ENCODE results near the gene GJC1.

The GJC1 gene

DNA sequence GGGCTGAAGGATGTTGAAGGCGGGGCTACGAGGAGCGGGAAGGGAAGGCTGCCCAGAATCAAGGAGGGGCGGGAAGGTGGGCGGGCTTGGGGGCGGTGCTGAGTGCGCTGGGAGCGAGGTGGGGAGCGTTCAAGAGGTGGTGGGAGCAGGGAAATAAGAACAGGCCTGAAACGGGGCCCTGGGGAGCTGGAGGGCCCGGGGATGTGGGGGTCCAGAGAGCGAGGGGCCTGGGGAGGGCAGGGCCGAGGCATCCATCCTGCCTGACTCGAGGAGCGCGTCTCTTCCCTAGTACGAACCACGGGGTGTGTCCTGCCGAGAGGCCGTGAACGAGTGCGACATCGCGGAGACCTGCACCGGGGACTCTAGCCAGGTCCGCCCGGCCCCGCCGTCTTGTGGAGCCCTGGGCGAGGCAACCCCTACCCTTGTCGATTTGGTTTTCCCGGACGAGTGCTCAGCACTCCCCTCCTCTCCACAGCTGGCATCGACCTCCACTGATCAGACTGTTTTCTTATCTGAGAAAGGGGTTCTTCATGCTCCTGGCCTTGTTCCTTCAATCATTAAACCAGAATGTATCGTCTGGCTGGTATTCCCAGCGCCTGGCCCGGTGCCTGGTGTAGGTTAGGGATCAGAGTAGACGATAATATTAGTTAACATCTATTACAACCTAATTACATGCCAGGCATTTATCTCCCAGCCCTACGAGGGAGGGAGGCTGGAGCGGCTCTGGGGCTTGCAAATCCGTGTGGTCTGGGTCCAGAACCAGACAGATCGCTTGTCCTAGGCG, 54.1 kb downstream of the GJC1 start:
- DNase-seq, result no peak

DNA sequence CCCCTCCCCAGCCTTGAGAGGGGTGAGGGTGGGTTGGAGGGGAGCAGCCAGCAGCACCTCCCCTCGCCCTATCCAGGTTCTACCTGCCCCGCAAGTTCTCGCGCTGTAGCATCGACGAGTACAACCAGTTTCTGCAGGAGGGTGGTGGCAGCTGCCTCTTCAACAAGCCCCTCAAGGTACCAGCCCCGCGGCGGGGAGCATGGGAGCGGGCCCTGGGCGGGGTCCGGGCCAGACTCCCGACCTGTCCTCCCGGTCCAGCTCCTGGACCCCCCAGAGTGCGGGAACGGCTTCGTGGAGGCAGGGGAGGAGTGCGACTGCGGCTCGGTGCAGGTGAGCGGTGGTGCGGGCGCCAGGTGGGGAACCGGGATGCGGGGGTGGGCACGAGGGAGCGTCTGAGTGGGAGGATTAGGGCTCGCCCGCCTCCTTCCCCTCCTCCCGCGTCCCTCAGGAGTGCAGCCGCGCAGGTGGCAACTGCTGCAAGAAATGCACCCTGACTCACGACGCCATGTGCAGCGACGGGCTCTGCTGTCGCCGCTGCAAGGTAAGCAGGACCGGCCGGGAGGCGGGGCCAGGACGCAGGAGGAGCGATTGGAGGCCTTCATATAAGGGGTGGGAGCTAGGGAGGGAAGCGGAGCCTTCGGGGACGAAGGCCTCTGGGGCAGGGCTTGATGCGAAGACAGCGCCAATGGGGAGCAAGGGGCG, 54.8 kb downstream of the GJC1 start:
- peak; percentile 96 to 99 for DNase-seq

- DNase-seq, result peak; percentile 78 to 90
Observed at GRCh38 chr17:44774271-44775135, 55.6 kb downstream of the GJC1 start.

DNA sequence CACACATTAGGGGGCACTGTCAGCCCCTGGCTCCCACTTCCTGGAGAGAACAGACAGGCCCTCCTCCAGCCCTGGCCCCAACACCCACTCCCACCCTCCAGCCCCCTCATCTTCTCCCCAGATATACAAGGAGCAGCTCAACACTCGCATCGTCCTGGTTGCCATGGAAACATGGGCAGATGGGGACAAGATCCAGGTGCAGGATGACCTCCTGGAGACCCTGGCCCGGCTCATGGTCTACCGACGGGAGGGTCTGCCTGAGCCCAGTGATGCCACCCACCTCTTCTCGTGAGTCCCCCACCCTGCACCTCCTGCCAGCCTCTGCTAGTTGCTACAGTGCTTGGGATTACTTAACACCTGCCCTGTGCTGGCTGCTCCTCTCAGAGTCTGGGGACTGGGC, 56.9 kb downstream of the GJC1 start:
- DNase-seq, result no peak

GRCh38 chr17:44772308-44773045, 57.6 kb downstream of the GJC1 start:
- DNase-seq, result no peak

DNA sequence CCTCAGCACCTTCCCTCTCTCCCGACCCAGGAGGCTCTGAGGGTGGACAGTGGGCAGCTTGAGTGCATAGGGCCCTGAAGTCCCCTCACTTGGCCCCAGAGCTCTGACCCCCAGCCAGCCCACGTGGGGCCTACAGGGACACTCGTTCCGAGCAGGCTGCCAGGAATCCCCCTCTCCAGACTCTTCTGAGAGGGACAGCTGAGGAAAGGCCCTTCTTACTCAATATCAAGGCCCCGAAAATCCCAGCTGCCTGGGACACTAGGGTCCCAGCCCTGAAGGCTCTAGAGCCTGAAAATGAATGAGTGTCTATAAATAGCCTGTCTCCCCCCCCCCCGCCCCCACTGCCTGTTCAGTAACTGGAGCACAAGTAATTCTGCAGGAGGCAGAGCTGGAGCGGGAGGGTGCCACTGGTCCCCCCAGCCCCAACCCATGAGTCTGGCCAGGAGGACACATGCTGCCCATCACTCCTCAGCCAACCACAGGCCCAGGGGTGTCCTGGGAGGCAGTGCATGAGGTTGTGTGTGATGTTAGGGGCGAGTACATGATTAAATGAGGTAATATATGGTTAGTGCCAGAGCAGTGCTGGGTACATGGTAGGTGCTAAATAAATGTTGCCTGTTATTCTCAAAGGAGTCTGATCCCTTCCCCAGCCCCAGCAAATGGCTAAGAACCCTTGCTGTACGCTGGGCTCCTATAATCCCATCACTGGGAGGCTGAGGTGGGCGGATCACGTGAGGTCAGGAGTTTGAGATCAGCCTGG, 59.7 kb downstream of the GJC1 start:
- DNase-seq, result no peak

- no peak for DNase-seq
Observed at GRCh38 chr17:44769647-44770084, 60.4 kb downstream of the GJC1 start.

- no peak for DNase-seq
Observed at GRCh38 chr17:44769230-44769629, 60.9 kb downstream of the GJC1 start.

DNA sequence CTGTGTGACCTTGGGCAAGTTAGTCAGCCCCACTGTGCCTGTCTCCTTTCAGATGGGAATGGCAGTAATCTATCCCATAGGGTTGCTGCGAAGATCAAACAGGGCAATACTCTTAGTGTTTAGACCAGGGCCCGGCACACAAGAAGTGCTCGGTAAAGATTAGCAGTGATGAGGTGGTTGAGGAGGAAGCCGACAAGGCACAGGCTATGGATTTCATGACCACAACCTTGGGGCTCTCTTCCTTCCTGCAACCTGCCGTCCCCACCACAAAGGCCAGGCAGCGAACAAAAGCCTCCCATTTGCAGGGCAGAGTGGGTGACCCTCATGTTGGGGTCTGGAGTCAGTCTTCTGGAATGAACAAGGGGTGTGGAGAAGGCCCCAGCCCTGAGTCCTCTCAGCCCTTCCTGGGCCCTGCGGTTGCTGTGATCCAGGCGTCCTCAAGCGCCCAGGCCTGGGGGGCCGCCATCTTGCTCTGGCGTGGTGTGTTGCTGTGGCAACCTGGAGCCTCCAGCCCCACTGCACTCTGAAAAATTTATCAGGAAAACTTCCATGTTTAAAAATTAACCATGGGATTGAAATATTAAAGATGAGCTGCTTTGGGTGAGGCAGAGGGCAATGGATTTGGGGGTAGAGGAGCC, 61.5 kb downstream of the GJC1 start:
- DNase-seq, result no peak

DNA sequence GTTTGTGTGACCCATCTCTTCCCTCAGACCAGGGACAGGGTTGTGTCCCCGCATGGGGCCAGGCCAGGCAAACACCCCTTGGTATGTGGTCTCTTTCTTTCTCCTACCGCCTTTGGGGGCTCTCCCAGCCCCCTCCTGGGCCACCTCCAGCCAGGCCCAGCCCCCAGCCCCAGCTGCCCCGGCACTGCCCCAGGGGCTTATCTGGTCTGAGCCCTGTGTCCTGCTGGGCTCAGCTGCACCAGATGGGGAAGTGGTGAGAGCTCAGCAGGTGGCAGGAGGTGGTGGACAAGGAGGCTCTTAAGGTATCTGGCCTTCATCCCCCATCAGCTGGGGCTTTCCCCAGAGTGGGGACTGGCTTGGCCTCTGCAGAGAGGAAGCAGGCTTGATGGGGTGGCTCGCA, 62.6 kb downstream of the GJC1 start:
- DNase-seq, result no peak

DNA sequence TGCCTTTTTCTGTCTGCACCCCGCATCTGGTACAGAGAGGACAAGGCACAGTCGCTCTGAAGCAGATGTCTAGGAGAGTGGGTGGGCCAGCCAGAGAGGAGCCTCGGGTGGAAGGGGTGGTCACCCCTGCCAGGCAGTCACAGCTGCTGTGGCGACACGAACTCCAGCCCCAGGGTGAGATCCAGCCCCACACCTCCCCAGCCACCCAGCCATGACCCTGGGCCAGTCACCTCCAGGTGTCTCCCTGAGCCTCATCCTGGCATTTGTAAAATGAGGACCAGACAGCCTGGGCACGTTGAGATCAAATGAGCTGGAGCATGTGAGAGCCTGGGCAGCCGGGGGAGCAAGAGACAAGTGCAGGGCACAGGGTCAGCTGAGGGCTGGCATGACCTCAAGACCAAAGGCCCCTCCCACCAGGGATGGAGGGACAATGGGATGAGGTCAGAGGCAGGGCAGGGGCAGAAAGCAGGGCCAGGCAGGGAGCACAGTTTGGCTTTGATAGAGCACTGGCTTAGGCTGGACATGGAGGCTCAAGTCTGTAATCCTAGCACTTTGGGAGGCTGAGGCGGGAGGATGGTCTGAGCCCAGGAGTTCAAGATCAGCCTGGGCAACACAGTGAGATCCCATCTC, 63.6 kb downstream of the GJC1 start:
- no peak for DNase-seq

GRCh38 chr17:44765965-44766364, 64.1 kb downstream of the GJC1 start:
- DNase-seq, result no peak

DNA sequence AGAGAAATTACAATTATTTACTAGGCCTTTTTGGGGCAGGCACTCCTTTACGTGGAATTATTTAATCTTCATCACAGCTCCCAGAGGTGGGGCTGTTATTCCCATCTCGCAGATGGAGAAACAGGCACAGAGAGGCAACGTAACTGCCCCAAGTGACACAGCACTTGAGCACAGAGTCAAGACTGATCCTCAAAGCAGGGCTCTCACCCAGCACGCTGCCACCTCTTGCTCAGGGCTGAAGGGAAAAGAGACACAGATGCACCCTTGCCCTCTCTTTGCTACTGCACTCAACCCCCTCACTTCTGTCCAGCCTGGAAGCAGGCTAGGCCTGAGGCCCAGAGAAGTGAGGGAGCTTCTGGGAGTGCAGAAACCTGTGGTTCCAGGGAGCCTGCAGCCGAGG, 66.9 kb downstream of the GJC1 start:
- DNase-seq, result no peak

DNA sequence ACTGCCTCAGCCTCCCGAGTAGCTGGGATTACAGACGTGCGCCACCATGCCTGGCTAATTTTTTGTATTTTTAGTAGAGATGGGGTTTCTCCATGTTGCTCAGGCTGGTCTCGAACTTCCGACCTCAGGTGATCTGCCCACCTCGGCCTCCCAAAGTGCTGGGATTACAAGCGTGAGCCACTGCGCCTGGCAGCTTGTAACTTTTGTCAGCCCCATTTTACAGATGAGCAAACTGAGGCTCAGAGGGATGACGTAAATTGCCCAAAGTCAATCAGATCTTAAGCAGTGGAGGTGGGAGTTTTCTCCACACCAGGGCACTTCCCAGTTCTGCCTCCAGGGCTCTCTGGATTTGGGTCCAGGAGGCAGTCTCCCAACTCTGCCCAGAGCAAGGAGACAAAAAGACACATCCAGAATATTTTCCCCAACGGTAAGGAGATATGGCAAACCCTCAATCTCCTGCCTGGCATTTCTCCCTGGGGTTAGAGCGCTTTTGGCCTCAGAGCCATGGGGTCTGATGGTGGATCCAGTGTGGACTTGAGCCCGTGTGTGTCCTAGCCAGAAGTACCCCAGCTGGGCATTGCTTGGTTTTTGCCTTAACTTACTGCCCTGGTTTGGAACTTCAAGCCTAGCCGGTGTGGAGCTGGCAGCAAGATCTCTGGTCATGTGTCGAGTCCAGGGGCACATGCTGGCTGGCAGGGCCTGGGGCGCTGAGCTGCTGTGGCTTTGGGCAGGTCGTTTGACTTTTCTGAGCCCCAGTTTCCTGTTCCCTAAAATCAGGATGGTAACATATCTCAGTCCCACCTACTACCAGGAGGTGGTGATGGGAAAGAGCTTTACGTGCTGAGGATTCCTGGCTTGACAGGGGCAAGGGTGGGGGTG, 67.9 kb downstream of the GJC1 start:
- no peak for DNase-seq

DNA sequence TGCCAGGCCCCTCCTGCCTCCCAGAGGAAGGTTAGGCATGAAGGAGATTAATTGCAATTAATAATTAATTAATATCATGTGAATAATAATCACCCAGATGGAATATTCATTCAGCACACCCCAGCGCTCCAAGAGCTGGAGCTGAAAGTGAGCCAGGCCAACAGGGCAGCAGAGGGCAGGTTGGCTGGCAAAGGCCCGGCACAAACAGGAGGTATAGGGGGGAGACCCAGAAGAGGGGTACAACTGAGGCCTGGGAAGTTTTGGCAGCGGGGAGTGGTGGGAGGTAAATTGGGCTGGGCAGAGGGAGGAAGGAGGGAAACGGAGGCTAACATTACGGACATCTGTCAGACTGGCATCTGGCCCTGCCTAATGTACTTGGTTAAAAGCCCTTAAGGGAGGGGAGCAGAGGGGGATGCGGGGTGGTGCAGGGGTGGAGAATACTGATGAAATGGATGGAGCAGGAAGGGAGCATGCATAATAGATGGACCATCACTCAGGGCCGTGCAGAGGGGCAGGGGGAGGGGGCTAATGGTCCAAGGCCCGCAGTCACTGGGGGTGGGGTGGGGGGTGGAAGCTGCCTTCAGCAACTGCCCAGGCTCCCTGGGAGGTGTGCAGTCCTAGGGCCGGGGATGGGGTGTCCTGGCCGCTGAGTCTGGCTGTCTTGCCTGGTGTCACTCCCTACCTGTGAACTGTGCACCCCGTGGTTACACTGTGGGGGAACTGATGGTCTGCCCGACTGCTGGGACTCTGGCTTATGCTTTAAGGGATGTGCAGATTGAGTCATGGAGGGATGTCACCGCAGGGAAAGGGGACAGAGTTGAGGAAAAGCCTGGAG, 69.4 kb downstream of the GJC1 start:
- DNase-seq, result no peak

GRCh38 chr17:44759916-44760243, 70.2 kb downstream of the GJC1 start:
- no peak for DNase-seq

DNA sequence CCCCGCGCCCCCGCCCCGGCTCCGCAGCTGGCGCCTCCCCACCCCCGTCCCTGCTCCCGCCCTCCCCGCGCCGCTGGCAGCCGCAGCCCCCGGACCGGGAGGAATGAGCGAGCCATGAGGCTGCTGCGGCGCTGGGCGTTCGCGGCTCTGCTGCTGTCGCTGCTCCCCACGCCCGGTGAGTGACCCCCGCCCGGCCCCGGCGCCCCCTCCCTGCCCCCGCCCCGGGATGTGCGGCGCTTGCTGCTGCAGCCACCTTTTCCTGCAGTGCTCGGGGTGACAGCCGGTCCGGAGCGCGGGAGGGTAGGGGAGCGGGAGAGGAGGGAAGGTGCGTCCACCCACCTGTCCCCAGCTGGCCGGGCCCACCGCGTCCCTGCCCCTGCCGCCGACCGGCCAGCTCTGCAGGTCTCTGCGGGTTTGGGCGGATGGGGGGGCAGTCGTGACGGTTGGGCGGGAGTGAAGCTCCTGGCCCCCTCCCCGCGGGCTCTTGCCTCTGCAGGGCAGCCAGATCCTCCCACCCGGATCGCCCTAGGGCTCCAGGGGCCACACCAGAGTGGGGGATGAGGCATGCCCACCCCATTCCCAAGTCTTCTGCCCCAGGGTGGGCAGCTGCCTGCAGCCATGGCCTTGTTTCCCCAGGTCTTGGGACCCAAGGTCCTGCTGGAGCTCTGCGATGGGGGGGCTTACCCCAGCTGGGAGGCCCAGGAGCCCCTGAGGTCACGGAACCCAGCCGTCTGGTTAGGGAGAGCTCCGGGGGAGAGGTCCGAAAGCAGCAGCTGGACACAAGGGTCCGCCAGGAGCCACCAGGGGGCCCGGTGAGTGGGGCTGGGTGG, 70.8 kb downstream of the GJC1 start:
- no peak for DNase-seq

- DNase-seq, result no peak
Observed at GRCh38 chr17:44758414-44759085, 71.5 kb downstream of the GJC1 start, which contains the start of gene ADAM11. TSS of gene ADAM11 (plus strand) at chr17:44758988. CDS start at chr17:44759200, 212 bp downstream.
